HG03442 (cell line): Measurements from ENCODE around the gene CYP26C1.
A peak's percentile ranks its signal among the peaks of the same experiment; 100 is the strongest.

Experiments
- ATAC-seq: cut with Tn5 transposase; IDR thresholded peaks from one replicate; pipeline ENCODE4 v1.9.1; 2021; ENCODE audit warnings: mild to moderate bottlenecking, moderate library complexity; ENCODE audit not compliant: unreplicated experiment

The CYP26C1 gene

DNA sequence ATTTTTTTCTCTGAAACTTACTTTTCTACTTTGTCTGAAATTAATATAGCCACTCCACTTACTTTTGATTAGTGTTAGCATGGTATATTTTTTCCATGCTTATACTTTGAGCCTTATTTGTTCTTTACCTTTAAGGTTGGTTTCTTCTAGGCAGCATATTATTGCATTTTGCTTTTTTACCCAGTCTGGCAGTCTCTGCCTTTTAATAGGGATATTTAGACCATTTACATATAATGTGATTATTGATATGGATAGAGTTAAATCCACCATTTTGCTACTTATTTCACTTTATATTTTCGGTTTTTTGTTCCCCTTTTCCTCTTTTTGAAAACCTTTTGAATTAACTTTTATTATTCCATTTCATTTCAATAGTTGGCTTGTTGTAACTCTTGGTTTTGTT lies 43.4 kb downstream of the CYP26C1 start:
- ATAC-seq: no peak

- ATAC-seq: peak; percentile 39
Observed at GRCh38 chr10:93106631-93107072, 46.1 kb downstream of the CYP26C1 start.

DNA sequence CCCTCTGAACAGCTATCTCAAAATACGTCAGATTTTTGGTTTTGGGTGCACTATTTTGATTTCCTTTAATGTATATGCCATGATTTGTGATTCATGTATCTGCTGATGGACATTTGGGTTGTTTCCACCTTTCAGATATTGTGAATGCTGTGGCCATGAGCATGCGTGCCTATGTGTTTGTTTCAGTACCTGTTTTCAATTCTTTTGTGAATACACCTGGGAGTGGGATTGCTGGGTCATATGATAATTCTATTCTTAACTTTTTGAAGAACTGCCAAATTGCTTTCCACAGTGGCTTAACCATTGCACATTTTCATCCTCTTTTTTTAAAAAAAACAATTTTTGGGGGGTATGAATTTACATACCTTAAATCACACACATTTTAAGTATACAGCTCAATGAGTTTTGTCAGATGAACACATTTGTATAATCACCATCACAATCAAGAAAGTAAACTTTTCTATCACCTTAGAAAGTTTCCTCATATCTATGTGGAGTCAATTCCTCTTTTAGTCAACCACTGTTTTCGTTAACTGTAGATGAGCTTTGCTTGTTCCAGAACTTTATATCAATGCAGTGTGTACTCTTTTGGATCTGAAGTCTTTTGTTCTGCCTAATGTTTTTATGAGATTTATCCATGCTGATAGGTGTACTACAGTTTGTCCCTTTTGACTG lies 50.0 kb downstream of the CYP26C1 start:
- peak; percentile 50 for ATAC-seq

DNA sequence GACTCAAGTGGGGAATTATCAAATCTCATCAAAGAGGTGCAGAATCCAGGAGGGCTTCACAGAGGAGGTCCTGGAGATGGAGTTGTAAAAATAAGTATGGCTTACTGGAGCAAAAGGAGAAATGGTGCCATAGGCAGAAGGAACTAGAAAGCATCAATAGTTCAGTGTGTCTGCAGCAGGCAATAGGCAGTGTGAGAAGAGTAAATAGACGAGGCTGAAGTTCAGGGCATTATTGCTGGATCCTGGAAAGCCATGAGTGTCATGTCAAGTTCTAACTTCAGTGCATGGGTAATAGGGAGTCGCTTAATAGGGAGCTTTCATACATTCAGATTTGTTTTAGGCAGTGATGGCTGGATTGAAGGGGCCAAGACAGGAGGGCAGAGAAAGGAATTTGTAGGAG lies 52.4 kb downstream of the CYP26C1 start:
- no peak for ATAC-seq

DNA sequence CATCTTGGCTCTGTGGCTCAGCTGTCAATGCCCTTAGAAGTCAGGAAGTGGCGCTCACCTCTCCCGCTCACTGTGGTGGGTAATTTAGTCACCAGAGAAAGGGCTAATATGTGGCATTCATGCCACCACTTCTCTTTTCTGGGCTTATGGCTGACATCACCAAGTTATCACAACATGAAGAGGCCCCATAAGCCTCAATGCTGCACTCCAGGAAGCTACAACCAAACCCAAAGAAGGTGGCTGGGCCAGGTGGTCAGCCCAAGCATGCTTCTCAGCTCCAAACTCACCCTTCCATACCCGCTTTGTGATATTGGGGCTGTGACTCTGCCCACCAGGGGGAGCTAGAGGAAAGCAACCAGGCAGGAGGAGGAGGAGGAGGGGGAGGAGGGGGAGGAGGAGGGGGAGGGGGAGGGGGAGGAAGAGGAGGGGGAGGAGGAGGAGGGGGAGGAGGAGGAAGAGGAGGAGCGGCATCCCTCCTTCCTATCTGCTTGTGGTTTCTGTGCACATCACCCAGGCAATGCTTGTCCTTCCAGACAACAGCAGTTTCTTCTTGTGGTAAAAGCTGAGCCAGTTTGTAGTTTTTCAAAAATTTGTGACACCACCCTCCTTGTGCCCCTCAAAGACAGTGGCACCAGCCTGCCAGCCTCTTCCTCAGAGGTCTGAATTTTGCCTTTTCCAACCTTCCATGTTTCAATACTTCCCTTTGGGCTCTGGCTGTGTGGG lies 55.2 kb downstream of the CYP26C1 start:
- no peak for ATAC-seq
